Astrocyte (in vitro differentiated cells and primary cell): ENCODE results near the gene TMED10. TPM values are rescaled to one million over a fixed set of nuclear protein-coding genes. Genes with fewer than 3 reads are reported as not detected.

Experiments
- DNase-seq: peaks from one replicate; pipeline ENCODE4 v3.0.0-alpha.2; 2010; ENCODE audit warnings: low read depth
- FAIRE-seq: peaks from 2 replicates; lab custom pipeline; 2011; peaks lifted over from hg19 to GRCh38; lab: Jason Lieb, UNC
- H2AFZ ChIP-seq: 2 replicates; pipeline ENCODE4 v1.6.0; 2012; ENCODE audit warnings: low read depth, low read length, inconsistent platforms
- H3K27ac ChIP-seq: 2 replicates; pipeline ENCODE4 v1.5.1; 2011; ENCODE audit warnings: low read depth, low read length, inconsistent platforms
- H3K27me3 ChIP-seq: 2 replicates; pipeline ENCODE4 v1.6.0; 2011; ENCODE audit warnings: low read length, inconsistent platforms; ENCODE audit not compliant: insufficient read depth
- H3K36me3 ChIP-seq: 2 replicates; pipeline ENCODE4 v1.5.1; 2011; ENCODE audit warnings: low read length, inconsistent platforms; ENCODE audit not compliant: insufficient read depth
- H3K4me1 ChIP-seq: 2 replicates; pipeline ENCODE4 v1.5.1; 2011; ENCODE audit warnings: low read length, inconsistent platforms; ENCODE audit not compliant: insufficient read depth
- H3K4me2 ChIP-seq: 2 replicates; pipeline ENCODE4 v1.6.0; 2012; ENCODE audit warnings: low read length, inconsistent platforms
- H3K4me3 ChIP-seq: 2 replicates; pipeline ENCODE4 v1.5.1; 2011; ENCODE audit warnings: low read depth, mild to moderate bottlenecking, low read length, inconsistent platforms; ENCODE audit not compliant: insufficient read depth
- H3K79me2 ChIP-seq: 2 replicates; pipeline ENCODE4 v1.6.0; 2012; ENCODE audit warnings: mild to moderate bottlenecking, low read length, inconsistent platforms; ENCODE audit not compliant: insufficient read depth
- H3K9ac ChIP-seq: 2 replicates; pipeline ENCODE4 v1.6.0; 2012; ENCODE audit warnings: mild to moderate bottlenecking, low read length, inconsistent platforms
- H3K9me3 ChIP-seq: 2 replicates; pipeline ENCODE4 v1.5.1; 2012; ENCODE audit warnings: low read depth, mild to moderate bottlenecking, low read length, inconsistent platforms; ENCODE audit not compliant: insufficient read depth
- H4K20me1 ChIP-seq: 2 replicates; pipeline ENCODE4 v1.6.0; 2012; ENCODE audit warnings: low read length, inconsistent platforms; ENCODE audit not compliant: insufficient read depth
- H3K27ac Mint-ChIP-seq: one replicate; pipeline ENCODE4 v1.8.0; 2021; ENCODE audit warnings: mild to moderate bottlenecking, mixed read lengths; ENCODE audit not compliant: unreplicated experiment
- H3K27me3 Mint-ChIP-seq: one replicate; pipeline ENCODE4 v1.8.0; 2021; ENCODE audit warnings: low read depth, mixed read lengths; ENCODE audit not compliant: unreplicated experiment
- H3K36me3 Mint-ChIP-seq: one replicate; pipeline ENCODE4 v1.8.0; 2021; ENCODE audit warnings: low read depth, mixed read lengths; ENCODE audit not compliant: unreplicated experiment
- H3K4me1 Mint-ChIP-seq: one replicate; pipeline ENCODE4 v1.8.0; 2021; ENCODE audit warnings: low read depth, mixed read lengths; ENCODE audit not compliant: unreplicated experiment
- H3K4me3 Mint-ChIP-seq: one replicate; pipeline ENCODE4 v1.8.0; 2021; ENCODE audit warnings: mild to moderate bottlenecking, moderate library complexity, mixed read lengths; ENCODE audit not compliant: unreplicated experiment
- H3K9me3 Mint-ChIP-seq: one replicate; pipeline ENCODE4 v1.8.0; 2021; ENCODE audit warnings: mild to moderate bottlenecking, mixed read lengths; ENCODE audit not compliant: unreplicated experiment
- CTCF ChIP-seq: IDR thresholded peaks from 2 replicates; pipeline ENCODE4 v1.5.1; 2011; ENCODE audit warnings: low read depth, mild to moderate bottlenecking, inconsistent platforms, low read length, moderate library complexity; ENCODE audit not compliant: insufficient read depth
- EZH2 ChIP-seq: IDR thresholded peaks from 2 replicates; pipeline ENCODE4 v1.6.1; 2012; ENCODE audit warnings: mild to moderate bottlenecking, low read length, inconsistent platforms; ENCODE audit not compliant: insufficient read depth
- total RNA-seq: library from RNA; stranded (reverse); gene quantifications from 2 replicates; pipeline ENCODE4 v1.2.1, GENCODE V29; 2021

The TMED10 gene
- total RNA-seq, 1 donor from 2014 or later = 331 TPM

- Histone ChIP-seq H3K36me3 (no peaks in the 10 kb centered on the region), H2AFZ (no peak overlapping the region), H3K27me3 (no peaks in the 10 kb centered on the region), H3K4me1 (peaks cover 3% of the 10 kb centered on the region), H3K4me3 (no peak overlapping the region), H3K9me3 (no peaks in the 10 kb centered on the region), H3K4me2 (no peak overlapping the region), H3K79me2 (no peaks in the 10 kb centered on the region), H3K27ac (no peak overlapping the region), H4K20me1 (no peaks in the 10 kb centered on the region), H3K9ac (no peak overlapping the region)
- Mint-ChIP-seq H3K4me3 (no peak overlapping the region), H3K27ac (no peak overlapping the region), H3K36me3 (peaks cover 4% of the 10 kb centered on the region), H3K9me3 (peaks cover 4% of the 10 kb centered on the region), H3K4me1 (peaks cover 7% of the 10 kb centered on the region), H3K27me3 (peaks cover 2% of the 10 kb centered on the region)
- FAIRE-seq (no peak), DNase-seq (no peak)
- TF ChIP-seq EZH2 = no peak
- TF ChIP-seq CTCF = no peak
Measured at GRCh38 chr14:75188086-75188485, 11.7 kb upstream of the TMED10 start.

GRCh38 chr14:75186953-75187352 is 10.5 kb upstream of the TMED10 start:
- Histone ChIP-seq H4K20me1 (no peaks in the 10 kb centered on the region), H3K36me3 (no peaks in the 10 kb centered on the region), H3K79me2 (no peaks in the 10 kb centered on the region), H3K4me1 (peaks cover 7% of the 10 kb centered on the region), H3K4me3 (no peak overlapping the region), H3K4me2 (no peak overlapping the region), H3K9me3 (no peaks in the 10 kb centered on the region), H2AFZ (no peak overlapping the region), H3K27ac (no peak overlapping the region), H3K9ac (no peak overlapping the region), H3K27me3 (no peaks in the 10 kb centered on the region)
- peaks cover 13% of the 10 kb centered on the region for H3K4me1 Mint-ChIP-seq
- no peak overlapping the region for H3K4me3 Mint-ChIP-seq
- H3K27me3 Mint-ChIP-seq = peaks cover 2% of the 10 kb centered on the region
- DNase-seq (no peak), FAIRE-seq (no peak)
- H3K36me3 Mint-ChIP-seq = peaks cover 4% of the 10 kb centered on the region
- no peak for TF ChIP-seq EZH2
- no peak for TF ChIP-seq CTCF
- no peak overlapping the region for H3K27ac Mint-ChIP-seq
- peaks cover 4% of the 10 kb centered on the region for H3K9me3 Mint-ChIP-seq

- TF ChIP-seq EZH2 (no peak), CTCF (no peak)
- H3K4me3 Mint-ChIP-seq = no peak overlapping the region
- Histone ChIP-seq H3K4me1 (peaks cover 7% of the 10 kb centered on the region), H3K4me2 (no peak overlapping the region), H3K9me3 (no peaks in the 10 kb centered on the region), H2AFZ (no peak overlapping the region), H4K20me1 (no peaks in the 10 kb centered on the region), H3K4me3 (no peak overlapping the region), H3K36me3 (no peaks in the 10 kb centered on the region), H3K27me3 (no peaks in the 10 kb centered on the region), H3K79me2 (no peaks in the 10 kb centered on the region), H3K9ac (no peak overlapping the region), H3K27ac (no peak overlapping the region)
- peaks cover 4% of the 10 kb centered on the region for H3K36me3 Mint-ChIP-seq
- FAIRE-seq (no peak), DNase-seq (no peak)
- peaks cover 13% of the 10 kb centered on the region for H3K4me1 Mint-ChIP-seq
- peaks cover 4% of the 10 kb centered on the region for H3K9me3 Mint-ChIP-seq
- peak overlapping the region; percentile 29 for H3K27ac Mint-ChIP-seq
- peaks cover 2% of the 10 kb centered on the region for H3K27me3 Mint-ChIP-seq
Measured at GRCh38 chr14:75185251-75186040, 9.0 kb upstream of the TMED10 start.
